ENCODE data around the gene EFNA1.

DNA sequence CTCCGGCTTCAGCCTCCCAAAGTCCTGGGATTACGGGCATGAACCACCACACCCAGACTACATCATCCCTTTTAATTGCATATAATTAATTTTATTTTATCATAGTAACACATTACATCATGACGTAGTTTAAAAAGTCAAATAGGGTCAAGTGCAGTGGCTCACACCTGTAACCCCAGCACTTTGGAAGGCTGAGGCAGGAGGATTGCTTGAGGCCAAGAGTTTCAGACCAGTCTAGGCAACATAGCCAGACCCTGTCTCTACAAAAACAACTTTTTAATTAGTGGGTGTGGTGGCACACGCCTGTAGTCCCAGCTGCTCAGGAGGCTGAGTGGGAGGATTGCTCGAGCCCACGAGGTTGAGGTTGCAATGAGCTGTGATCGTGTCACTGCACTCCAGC is 28.3 kb upstream of the EFNA1 start:
- TF ChIP-seq POLR2AphosphoS5 (IDR thresholded peaks at IDR 0.05), result no peak
- TF ChIP-seq, protein P1, sequence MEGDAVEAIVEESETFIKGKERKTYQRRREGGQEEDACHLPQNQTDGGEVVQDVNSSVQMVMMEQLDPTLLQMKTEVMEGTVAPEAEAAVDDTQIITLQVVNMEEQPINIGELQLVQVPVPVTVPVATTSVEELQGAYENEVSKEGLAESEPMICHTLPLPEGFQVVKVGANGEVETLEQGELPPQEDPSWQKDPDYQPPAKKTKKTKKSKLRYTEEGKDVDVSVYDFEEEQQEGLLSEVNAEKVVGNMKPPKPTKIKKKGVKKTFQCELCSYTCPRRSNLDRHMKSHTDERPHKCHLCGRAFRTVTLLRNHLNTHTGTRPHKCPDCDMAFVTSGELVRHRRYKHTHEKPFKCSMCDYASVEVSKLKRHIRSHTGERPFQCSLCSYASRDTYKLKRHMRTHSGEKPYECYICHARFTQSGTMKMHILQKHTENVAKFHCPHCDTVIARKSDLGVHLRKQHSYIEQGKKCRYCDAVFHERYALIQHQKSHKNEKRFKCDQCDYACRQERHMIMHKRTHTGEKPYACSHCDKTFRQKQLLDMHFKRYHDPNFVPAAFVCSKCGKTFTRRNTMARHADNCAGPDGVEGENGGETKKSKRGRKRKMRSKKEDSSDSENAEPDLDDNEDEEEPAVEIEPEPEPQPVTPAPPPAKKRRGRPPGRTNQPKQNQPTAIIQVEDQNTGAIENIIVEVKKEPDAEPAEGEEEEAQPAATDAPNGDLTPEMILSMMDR (IDR thresholded peaks at IDR 0.05 in 8 of 11, conservative IDR thresholded peaks at IDR 0.05 in 3 of 11), result no peak
- TF ChIP-seq POLR2A (IDR thresholded peaks at IDR 0.05), result no peak
